BE2C (cell line): ENCODE measurements around the gene PRELP.

Experiments
- DNase-seq: peaks from one replicate; pipeline ENCODE4 v3.0.0-alpha.2; 2020
- H3K27me3 ChIP-seq: fragments of 250-450 bp; sonication (Bioruptor Pico); 2 replicates; pipeline ENCODE4 v1.5.1; 2020; ENCODE audit warnings: mild to moderate bottlenecking
- H3K36me3 ChIP-seq: fragments of 250-450 bp; sonication (Bioruptor Pico); 2 replicates; pipeline ENCODE4 v1.5.1; 2020; ENCODE audit warnings: mild to moderate bottlenecking
- H3K4me1 ChIP-seq: fragments of 250-450 bp; sonication (Bioruptor Pico); 2 replicates; pipeline ENCODE4 v1.5.1; 2020
- H3K4me3 ChIP-seq: 2 replicates; pipeline ENCODE4 v1.5.1; 2011; ENCODE audit warnings: low read depth, low read length
- H3K9me3 ChIP-seq: fragments of 250-450 bp; sonication (Bioruptor Pico); 2 replicates; pipeline ENCODE4 v1.5.1; 2020
- TF ChIP-seq, protein P1 (sequence below): IDR thresholded peaks from 2 replicates; pipeline ENCODE4 v1.5.1; 2012; ENCODE audit warnings: mild to moderate bottlenecking, low read depth, low read length

Gene PRELP

GRCh38 chr1:203518541-203518940 is 42.9 kb downstream of the PRELP start:
- TF ChIP-seq, protein P1, sequence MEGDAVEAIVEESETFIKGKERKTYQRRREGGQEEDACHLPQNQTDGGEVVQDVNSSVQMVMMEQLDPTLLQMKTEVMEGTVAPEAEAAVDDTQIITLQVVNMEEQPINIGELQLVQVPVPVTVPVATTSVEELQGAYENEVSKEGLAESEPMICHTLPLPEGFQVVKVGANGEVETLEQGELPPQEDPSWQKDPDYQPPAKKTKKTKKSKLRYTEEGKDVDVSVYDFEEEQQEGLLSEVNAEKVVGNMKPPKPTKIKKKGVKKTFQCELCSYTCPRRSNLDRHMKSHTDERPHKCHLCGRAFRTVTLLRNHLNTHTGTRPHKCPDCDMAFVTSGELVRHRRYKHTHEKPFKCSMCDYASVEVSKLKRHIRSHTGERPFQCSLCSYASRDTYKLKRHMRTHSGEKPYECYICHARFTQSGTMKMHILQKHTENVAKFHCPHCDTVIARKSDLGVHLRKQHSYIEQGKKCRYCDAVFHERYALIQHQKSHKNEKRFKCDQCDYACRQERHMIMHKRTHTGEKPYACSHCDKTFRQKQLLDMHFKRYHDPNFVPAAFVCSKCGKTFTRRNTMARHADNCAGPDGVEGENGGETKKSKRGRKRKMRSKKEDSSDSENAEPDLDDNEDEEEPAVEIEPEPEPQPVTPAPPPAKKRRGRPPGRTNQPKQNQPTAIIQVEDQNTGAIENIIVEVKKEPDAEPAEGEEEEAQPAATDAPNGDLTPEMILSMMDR: no peak
- H3K36me3 ChIP-seq: no peaks in the 10 kb centered on the region
- H3K4me1 ChIP-seq: peaks cover 27% of the 10 kb centered on the region
- no peak for DNase-seq
- no peak overlapping the region for H3K4me3 ChIP-seq
- no peaks in the 10 kb centered on the region for H3K27me3 ChIP-seq
- H3K9me3 ChIP-seq: no peaks in the 10 kb centered on the region

GRCh38 chr1:203519053-203519840 is 43.6 kb downstream of the PRELP start:
- H3K4me3 ChIP-seq: no peak overlapping the region
- TF ChIP-seq, protein P1: no peak
- peaks cover 27% of the 10 kb centered on the region for H3K4me1 ChIP-seq
- no peaks in the 10 kb centered on the region for H3K27me3 ChIP-seq
- H3K36me3 ChIP-seq: no peaks in the 10 kb centered on the region
- DNase-seq: no peak
- H3K9me3 ChIP-seq: no peaks in the 10 kb centered on the region

DNA sequence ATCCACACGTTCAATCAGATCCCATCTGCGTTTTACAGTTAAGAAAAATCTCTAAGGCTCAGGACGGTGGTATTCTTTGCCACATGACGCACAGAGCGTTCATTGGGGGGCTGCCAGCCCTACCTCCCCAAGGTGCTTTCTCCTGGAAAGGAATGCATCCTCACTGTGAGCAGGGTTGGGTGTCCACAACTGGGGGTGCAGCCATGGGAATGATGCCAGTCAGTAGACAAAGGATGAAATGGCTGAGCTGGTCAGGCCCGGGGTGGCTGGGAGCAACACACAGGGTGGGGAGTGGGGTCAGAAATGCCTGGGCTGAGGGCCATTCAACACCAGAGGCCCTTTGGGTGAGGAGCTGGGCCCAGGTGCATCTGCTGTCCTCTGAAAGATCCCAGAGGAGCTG is 44.3 kb downstream of the PRELP start:
- TF ChIP-seq, protein P1: no peak
- Histone ChIP-seq H3K4me1 (peaks cover 30% of the 10 kb centered on the region), H3K36me3 (no peaks in the 10 kb centered on the region), H3K9me3 (no peaks in the 10 kb centered on the region), H3K27me3 (no peaks in the 10 kb centered on the region), H3K4me3 (no peak overlapping the region)
- DNase-seq: no peak

DNA sequence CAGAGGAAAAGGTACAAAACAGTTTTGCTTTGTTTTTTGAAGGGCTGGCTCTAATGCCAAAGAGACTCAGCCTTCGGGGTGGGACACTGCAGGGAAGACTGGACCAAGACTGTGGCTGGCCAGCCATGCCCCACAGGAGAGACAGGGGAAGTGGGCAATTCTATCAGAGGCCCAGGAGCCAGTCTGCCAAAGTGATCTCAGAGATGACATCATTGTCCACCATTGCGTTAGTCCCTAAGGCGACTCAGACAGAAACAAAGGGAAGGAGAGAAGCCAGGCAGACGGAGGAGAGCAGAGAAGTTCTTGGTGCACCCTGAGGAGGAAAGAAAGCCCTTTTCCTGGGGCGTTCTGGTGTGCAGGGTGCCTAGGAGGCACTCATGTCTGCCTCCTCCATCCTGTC is 44.7 kb downstream of the PRELP start:
- no peak overlapping the region for H3K4me3 ChIP-seq
- no peak for DNase-seq
- H3K9me3 ChIP-seq: no peaks in the 10 kb centered on the region
- peaks cover 34% of the 10 kb centered on the region for H3K4me1 ChIP-seq
- no peaks in the 10 kb centered on the region for H3K27me3 ChIP-seq
- TF ChIP-seq, protein P1: no peak
- H3K36me3 ChIP-seq: no peaks in the 10 kb centered on the region

- TF ChIP-seq, protein P1: no peak
- Histone ChIP-seq H3K4me1 (peaks cover 41% of the 10 kb centered on the region), H3K36me3 (no peaks in the 10 kb centered on the region), H3K4me3 (no peak overlapping the region), H3K27me3 (no peaks in the 10 kb centered on the region), H3K9me3 (no peaks in the 10 kb centered on the region)
- peak; percentile 42 for DNase-seq
Measured at GRCh38 chr1:203521074-203521794, 45.6 kb downstream of the PRELP start.

- TF ChIP-seq, protein P1: no peak
- DNase-seq: peak; percentile 29
- no peaks in the 10 kb centered on the region for H3K9me3 ChIP-seq
- H3K4me3 ChIP-seq: no peak overlapping the region
- no peaks in the 10 kb centered on the region for H3K27me3 ChIP-seq
- H3K36me3 ChIP-seq: no peaks in the 10 kb centered on the region
- peaks cover 41% of the 10 kb centered on the region for H3K4me1 ChIP-seq
Measured at GRCh38 chr1:203521812-203522211, 46.2 kb downstream of the PRELP start.
